DND-41 (cell line): ENCODE results near the gene ZNF667.

Experiments used
- ATAC-seq: fragments of 200-7000 bp; cut with Tn5 transposase; 3 replicates; pipeline ENCODE4 v1.9.1; 2021; ENCODE audit warnings: low read depth; ENCODE audit not compliant: insufficient read depth
- DNase-seq: peaks from one replicate; pipeline ENCODE4 v3.0.0-alpha.2; 2020
- H2AFZ ChIP-seq: 2 replicates; pipeline ENCODE4 v1.6.0; 2012; ENCODE audit warnings: low read depth, low read length
- H3K27ac ChIP-seq: 2 replicates; pipeline ENCODE4 v1.5.1; 2012; ENCODE audit warnings: low read length, inconsistent platforms
- H3K27me3 ChIP-seq: fragments of 200-600 bp; sonication (generic); 2 replicates; pipeline ENCODE4 v1.6.0; 2012; ENCODE audit warnings: low read length, mild to moderate bottlenecking, inconsistent platforms; ENCODE audit not compliant: insufficient read depth, poor library complexity
- H3K36me3 ChIP-seq: 2 replicates; pipeline ENCODE4 v1.5.1; 2012; ENCODE audit warnings: low read length, inconsistent platforms; ENCODE audit not compliant: insufficient read depth
- H3K4me1 ChIP-seq: 2 replicates; pipeline ENCODE4 v1.5.1; 2012; ENCODE audit warnings: mild to moderate bottlenecking, low read length; ENCODE audit not compliant: insufficient read depth
- H3K4me2 ChIP-seq: 2 replicates; pipeline ENCODE4 v1.6.0; 2012; ENCODE audit warnings: mild to moderate bottlenecking, moderate library complexity, low read length, inconsistent platforms; ENCODE audit not compliant: insufficient read depth
- H3K4me3 ChIP-seq, 2 experiments: fragments of 200-600 bp in 1 of 2; shearing (Covaris generic) in 1 of 2; 2 replicates each; pipeline ENCODE4 v1.5.1; 2012 to 2016; ENCODE audit warnings: inconsistent platforms in 2 of 2, low read length in 2 of 2, mild to moderate bottlenecking in 2 of 2, low read depth in 1 of 2, moderate library complexity in 1 of 2
- H3K79me2 ChIP-seq: 2 replicates; pipeline ENCODE4 v1.6.0; 2012; ENCODE audit warnings: low read length, inconsistent platforms; ENCODE audit not compliant: insufficient read depth
- H3K9ac ChIP-seq: 2 replicates; pipeline ENCODE4 v1.6.0; 2012; ENCODE audit warnings: low read depth, mild to moderate bottlenecking, inconsistent platforms, low read length, moderate library complexity
- H3K9me3 ChIP-seq: 2 replicates; pipeline ENCODE4 v1.5.1; 2012; ENCODE audit warnings: low read length, moderate library complexity, mild to moderate bottlenecking, inconsistent platforms; ENCODE audit not compliant: insufficient read depth, severe bottlenecking
- H4K20me1 ChIP-seq: 2 replicates; pipeline ENCODE4 v1.6.0; 2012; ENCODE audit warnings: low read length; ENCODE audit not compliant: insufficient read depth
- EZH2 ChIP-seq: IDR thresholded peaks from 3 replicates; pipeline ENCODE4 v1.6.1; 2012; ENCODE audit warnings: borderline replicate concordance, low read depth, mild to moderate bottlenecking, moderate library complexity, low read length, inconsistent platforms; ENCODE audit not compliant: severe bottlenecking
- TF ChIP-seq, protein P1 (sequence below): IDR thresholded peaks from 2 replicates; pipeline ENCODE4 v1.5.1; 2012; ENCODE audit warnings: borderline replicate concordance, low read length, moderate library complexity, mild to moderate bottlenecking; ENCODE audit not compliant: poor library complexity, severe bottlenecking; ENCODE audit errors: extremely low read depth

Gene ZNF667

DNA sequence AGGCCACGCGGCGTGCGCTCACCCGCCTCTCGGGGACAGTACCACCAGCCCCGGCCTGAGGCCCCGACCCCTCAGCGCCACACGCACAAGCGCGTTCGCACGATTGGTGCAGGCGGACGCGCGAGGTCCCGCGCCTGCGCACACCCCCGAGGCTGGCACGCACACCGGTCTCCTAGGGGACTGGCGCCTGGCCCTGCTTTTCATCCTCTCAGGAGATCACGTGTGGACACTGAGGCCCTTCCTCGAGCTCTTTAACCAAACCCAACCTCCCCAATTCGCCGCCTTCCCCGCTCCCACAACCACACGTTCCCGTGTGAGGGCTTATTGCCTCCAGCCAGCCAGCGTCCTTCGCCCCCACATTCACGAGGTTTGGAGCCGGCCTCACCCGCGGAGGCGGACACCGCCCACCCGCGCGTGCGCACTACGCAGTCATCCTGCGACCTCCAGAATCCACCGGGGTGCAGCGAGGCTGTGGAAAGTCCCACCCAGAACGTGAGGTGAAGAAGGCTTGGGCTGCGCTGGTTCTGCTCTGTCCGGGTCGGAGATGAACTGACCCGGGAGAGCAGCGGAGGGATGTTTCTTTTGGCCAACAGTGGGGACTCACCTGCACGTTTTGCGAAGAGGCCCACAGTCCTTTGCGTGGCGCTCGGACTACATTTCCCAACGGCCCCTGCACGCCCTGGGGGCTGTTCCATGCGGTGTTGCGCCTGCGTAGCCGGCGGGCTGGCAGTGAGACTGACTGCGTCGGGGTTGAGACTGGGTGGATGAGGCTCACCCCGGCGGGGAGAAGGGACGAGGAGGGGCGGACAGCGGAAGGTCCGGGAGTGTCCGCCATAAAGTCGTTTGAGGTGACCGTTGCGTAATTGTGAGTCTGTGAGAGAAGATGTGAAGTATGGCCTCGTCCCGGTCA is 539 bp upstream of the ZNF667 start:
- peak; percentile 88 for DNase-seq
- H2AFZ ChIP-seq: peak overlapping the region; percentile 88
- peak overlapping the region; percentile 67 for H3K9ac ChIP-seq

DNA sequence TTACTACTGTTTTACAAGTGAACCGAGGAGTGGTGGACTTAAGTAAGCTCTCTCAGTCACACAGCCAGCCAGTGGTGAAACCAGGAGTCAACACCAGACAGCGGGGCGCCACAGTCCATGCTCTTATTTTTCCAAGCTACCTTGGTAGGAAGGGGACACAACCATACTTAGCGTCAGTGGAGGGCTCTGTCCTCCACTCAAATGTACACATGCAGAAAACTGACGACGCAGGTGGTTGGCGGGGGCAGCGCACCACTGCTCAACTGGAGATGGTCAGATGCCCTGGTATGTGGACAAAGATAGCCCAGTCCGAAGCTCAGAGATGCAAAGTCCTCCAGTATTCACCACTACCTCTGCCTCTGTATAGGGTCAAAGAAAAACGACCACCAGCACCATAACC is 1.1 kb downstream of the ZNF667 start:
- Histone ChIP-seq H3K4me3 (peak overlapping the region; percentile 42 to 87; a peak in 3 of 4 replicates), H3K27ac (0 out of 2 replicates have a peak overlapping the region, but pooled peaks have one; percentile 21), H3K9ac (peak overlapping the region; percentile 67; the same call in 1 of the 2 replicates), H3K36me3 (peaks cover 12% of the 10 kb centered on the region; the same call in 1 of the 2 replicates), H3K4me2 (peak overlapping the region; percentile 95), H3K27me3 (no peaks in the 10 kb centered on the region), H3K4me1 (peaks cover 27% of the 10 kb centered on the region), H2AFZ (no peak overlapping the region), H3K79me2 (peaks cover 37% of the 10 kb centered on the region), H4K20me1 (no peaks in the 10 kb centered on the region), H3K9me3 (no peaks in the 10 kb centered on the region)
- no peak for TF ChIP-seq EZH2
- TF ChIP-seq, protein P1, sequence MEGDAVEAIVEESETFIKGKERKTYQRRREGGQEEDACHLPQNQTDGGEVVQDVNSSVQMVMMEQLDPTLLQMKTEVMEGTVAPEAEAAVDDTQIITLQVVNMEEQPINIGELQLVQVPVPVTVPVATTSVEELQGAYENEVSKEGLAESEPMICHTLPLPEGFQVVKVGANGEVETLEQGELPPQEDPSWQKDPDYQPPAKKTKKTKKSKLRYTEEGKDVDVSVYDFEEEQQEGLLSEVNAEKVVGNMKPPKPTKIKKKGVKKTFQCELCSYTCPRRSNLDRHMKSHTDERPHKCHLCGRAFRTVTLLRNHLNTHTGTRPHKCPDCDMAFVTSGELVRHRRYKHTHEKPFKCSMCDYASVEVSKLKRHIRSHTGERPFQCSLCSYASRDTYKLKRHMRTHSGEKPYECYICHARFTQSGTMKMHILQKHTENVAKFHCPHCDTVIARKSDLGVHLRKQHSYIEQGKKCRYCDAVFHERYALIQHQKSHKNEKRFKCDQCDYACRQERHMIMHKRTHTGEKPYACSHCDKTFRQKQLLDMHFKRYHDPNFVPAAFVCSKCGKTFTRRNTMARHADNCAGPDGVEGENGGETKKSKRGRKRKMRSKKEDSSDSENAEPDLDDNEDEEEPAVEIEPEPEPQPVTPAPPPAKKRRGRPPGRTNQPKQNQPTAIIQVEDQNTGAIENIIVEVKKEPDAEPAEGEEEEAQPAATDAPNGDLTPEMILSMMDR: no peak
- DNase-seq: no peak
- ATAC-seq: no peak

More for the DNA sequence above, 539 bp upstream of the ZNF667 start:
- no peaks in the 10 kb centered on the region for H3K27me3 ChIP-seq
- H3K4me3 ChIP-seq: peak overlapping the region; percentile 43 to 87; a peak in 3 of 4 replicates
- H3K9me3 ChIP-seq: no peaks in the 10 kb centered on the region
- peak overlapping the region; percentile 95 for H3K4me2 ChIP-seq
- TF ChIP-seq, protein P1: no peak
- TF ChIP-seq EZH2: no peak
- 0 out of 2 replicates have a peak, but pooled peaks cover 5% of the 10 kb centered on the region for H3K36me3 ChIP-seq
- peak; percentile 82 for ATAC-seq
- H4K20me1 ChIP-seq: no peaks in the 10 kb centered on the region
- H3K4me1 ChIP-seq: peaks cover 27% of the 10 kb centered on the region
- H3K27ac ChIP-seq: peak overlapping the region; percentile 84
- peaks cover 37% of the 10 kb centered on the region for H3K79me2 ChIP-seq

DNA sequence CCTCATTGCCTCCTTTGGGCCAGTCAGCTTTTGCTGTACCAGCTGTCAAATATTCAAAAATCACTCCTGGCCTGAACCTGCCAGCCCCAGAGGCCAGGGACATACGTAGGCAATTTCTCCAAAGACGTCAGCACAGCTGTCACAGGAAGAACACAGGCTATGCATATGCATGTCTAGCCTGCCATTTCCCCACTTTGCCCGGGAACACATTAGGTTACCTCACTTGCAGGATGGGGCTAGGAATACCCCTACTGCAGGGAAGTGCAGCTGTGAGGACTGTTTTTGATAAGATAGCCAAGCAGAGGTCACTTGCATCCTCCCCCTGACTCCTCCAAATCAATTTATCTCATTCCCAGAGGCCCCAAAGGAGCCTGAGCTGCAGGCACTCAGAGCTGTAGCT is 2.8 kb downstream of the ZNF667 start:
- Histone ChIP-seq H3K9ac (no peak overlapping the region), H3K9me3 (no peaks in the 10 kb centered on the region), H3K4me2 (no peak overlapping the region), H3K27me3 (no peaks in the 10 kb centered on the region), H2AFZ (no peak overlapping the region), H3K4me1 (peaks cover 23% of the 10 kb centered on the region), H3K27ac (no peak overlapping the region), H3K79me2 (peaks cover 21% of the 10 kb centered on the region), H4K20me1 (no peaks in the 10 kb centered on the region), H3K4me3 (no peak overlapping the region), H3K36me3 (peaks cover 12% of the 10 kb centered on the region; the same call in 1 of the 2 replicates)
- TF ChIP-seq, protein P1: no peak
- TF ChIP-seq EZH2: no peak
- no peak for ATAC-seq
- no peak for DNase-seq
